ENCODE measurements around the gene SLC35F5. TPM values are rescaled to one million over a fixed set of nuclear protein-coding genes. Genes with fewer than 3 reads are reported as not detected.
A peak's percentile ranks its signal among the peaks of the same experiment; 100 is the strongest.

SLC35F5 gene, protein sequence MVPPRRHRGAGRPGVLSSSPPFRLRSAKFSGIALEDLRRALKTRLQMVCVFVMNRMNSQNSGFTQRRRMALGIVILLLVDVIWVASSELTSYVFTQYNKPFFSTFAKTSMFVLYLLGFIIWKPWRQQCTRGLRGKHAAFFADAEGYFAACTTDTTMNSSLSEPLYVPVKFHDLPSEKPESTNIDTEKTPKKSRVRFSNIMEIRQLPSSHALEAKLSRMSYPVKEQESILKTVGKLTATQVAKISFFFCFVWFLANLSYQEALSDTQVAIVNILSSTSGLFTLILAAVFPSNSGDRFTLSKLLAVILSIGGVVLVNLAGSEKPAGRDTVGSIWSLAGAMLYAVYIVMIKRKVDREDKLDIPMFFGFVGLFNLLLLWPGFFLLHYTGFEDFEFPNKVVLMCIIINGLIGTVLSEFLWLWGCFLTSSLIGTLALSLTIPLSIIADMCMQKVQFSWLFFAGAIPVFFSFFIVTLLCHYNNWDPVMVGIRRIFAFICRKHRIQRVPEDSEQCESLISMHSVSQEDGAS
- 139 to 144 TPM (median 142 TPM) in 3 replicates for total RNA-seq
- long read RNA-seq, full-length matches to known transcripts = 126 of 182 reads
- long read RNA-seq, partial matches to known transcripts = 9 of 182 reads
- long read RNA-seq, other reads (novel, unspliced or antisense) = 47 of 182 reads

- peaks cover 70% of the 10 kb centered on the region for H3K4me1 Mint-ChIP-seq (ENCODE audit: low read depth)
- H3K36me3 Mint-ChIP-seq (ENCODE audit: low read depth) = peaks cover 2% of the 10 kb centered on the region
- peak; percentile 96 for DNase-seq (ENCODE audit: low spot score)
- no peaks in the 10 kb centered on the region for H3K27me3 Mint-ChIP-seq (ENCODE audit: low read depth)
- peak within 1 kb of the TSS; percentile 99 for H3K4me3 Mint-ChIP-seq (ENCODE audit: unreplicated experiment)
- TF ChIP-seq CTCF (IDR thresholded peaks at IDR 0.05) = peak; percentile 9
- no peaks in the 10 kb centered on the region for H3K9me3 Mint-ChIP-seq (ENCODE audit: low read depth)
- H3K27ac Mint-ChIP-seq (ENCODE audit: unreplicated experiment) = peak within 1 kb of the TSS; percentile 100
Observed at GRCh38 chr2:113756355-113757137, at the start of gene SLC35F5. SLC35F5 (minus strand) TSS chr2:113756642; CDS start chr2:113756409, 233 bp downstream.

DNA sequence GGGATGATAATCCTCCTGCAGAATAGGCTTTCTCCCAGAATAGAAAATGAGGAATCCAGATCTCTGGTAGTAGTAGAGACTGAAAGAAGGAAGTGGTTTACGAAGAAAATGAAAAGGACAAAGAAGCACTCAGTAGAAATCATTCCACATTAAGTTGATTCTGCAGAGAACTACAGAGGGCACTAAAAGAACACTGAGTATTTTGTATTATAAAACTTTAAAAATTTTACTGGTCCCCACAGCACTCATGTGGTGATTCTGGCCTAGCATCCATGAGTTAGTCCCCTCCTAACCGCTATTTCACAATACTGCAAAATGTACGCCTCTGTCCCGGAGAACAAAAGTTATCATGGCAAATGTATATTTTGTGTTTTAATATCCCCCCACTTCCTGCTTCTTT is 42.9 kb upstream of the SLC35F5 start:
- no peaks in the 10 kb centered on the region for H3K9me3 Mint-ChIP-seq (ENCODE audit: low read depth)
- H3K36me3 Mint-ChIP-seq (ENCODE audit: low read depth) = no peaks in the 10 kb centered on the region
- H3K27me3 Mint-ChIP-seq (ENCODE audit: low read depth) = peaks cover 2% of the 10 kb centered on the region
- H3K27ac Mint-ChIP-seq (ENCODE audit: unreplicated experiment) = no peak overlapping the region
- no peak overlapping the region for H3K4me3 Mint-ChIP-seq (ENCODE audit: unreplicated experiment)
- peak; percentile 40 for TF ChIP-seq CTCF (IDR thresholded peaks at IDR 0.05)
- peaks cover 14% of the 10 kb centered on the region for H3K4me1 Mint-ChIP-seq (ENCODE audit: low read depth)
- DNase-seq (ENCODE audit: low spot score) = no peak

DNA sequence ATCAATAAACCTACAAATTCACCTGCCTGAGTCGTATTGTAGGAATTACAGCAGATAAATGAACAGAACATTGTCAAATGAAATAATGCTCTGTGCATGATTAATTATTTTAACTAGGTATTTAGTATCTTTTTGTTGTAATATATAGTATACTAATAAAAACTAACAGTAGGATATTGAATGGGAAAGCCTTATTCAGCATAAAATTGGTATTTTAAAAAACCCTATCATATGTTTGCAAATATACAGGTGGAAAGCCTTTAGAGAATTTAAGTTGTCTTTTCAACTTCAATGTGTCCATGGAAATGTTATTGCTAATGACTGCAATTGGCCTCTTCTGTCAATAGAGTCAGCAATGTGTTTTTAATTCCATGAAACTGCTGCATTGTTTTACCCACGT is 40.8 kb upstream of the SLC35F5 start:
- H3K27me3 Mint-ChIP-seq (ENCODE audit: low read depth) = peaks cover 2% of the 10 kb centered on the region
- DNase-seq (ENCODE audit: low spot score) = no peak
- peaks cover 19% of the 10 kb centered on the region for H3K4me1 Mint-ChIP-seq (ENCODE audit: low read depth)
- no peaks in the 10 kb centered on the region for H3K9me3 Mint-ChIP-seq (ENCODE audit: low read depth)
- TF ChIP-seq CTCF (IDR thresholded peaks at IDR 0.05) = no peak
- no peak overlapping the region for H3K27ac Mint-ChIP-seq (ENCODE audit: unreplicated experiment)
- H3K4me3 Mint-ChIP-seq (ENCODE audit: unreplicated experiment) = no peak overlapping the region
- H3K36me3 Mint-ChIP-seq (ENCODE audit: low read depth) = no peaks in the 10 kb centered on the region

GRCh38 chr2:113796592-113797175 is 40.2 kb upstream of the SLC35F5 start:
- Mint-ChIP-seq H3K27me3 (ENCODE audit: low read depth) (peaks cover 2% of the 10 kb centered on the region), H3K27ac (ENCODE audit: unreplicated experiment) (no peak overlapping the region), H3K36me3 (ENCODE audit: low read depth) (no peaks in the 10 kb centered on the region), H3K4me1 (ENCODE audit: low read depth) (peaks cover 24% of the 10 kb centered on the region), H3K9me3 (ENCODE audit: low read depth) (no peaks in the 10 kb centered on the region), H3K4me3 (ENCODE audit: unreplicated experiment) (no peak overlapping the region)
- no peak for TF ChIP-seq CTCF (IDR thresholded peaks at IDR 0.05)
- DNase-seq (ENCODE audit: low spot score) = no peak
